DLD1 (cell line): ENCODE results near the gene PTPRN2.

ENCODE experiments used
- in situ Hi-C: cut with HindIII; loops from 2 replicates; pipeline ENCODE4 v1.10.0; 2017; ENCODE audit warnings: low sequenced_read_pairs

PTPRN2 gene

DNA sequence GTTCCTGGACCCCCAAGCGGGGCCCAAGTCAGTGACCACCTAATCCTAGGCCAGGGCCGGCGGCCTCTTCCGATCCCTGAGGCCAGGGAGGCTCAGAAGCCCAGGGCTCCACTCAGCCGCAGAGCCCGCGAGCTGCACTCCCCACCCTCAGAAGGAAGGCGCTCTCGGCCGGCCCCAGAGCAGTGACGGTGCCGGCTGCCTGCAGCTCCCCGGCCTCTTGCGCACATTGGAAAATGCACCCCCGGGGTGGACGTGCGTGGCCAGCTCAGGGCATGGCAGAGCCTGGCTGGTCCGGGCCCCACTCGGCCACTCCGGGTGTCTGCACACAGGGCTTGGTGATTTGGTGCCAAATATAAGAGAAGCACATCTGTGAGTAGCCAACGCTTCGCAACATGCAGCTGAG lies 269.1 kb downstream of the PTPRN2 start:
- in situ Hi-C loops: no loop called here

DNA sequence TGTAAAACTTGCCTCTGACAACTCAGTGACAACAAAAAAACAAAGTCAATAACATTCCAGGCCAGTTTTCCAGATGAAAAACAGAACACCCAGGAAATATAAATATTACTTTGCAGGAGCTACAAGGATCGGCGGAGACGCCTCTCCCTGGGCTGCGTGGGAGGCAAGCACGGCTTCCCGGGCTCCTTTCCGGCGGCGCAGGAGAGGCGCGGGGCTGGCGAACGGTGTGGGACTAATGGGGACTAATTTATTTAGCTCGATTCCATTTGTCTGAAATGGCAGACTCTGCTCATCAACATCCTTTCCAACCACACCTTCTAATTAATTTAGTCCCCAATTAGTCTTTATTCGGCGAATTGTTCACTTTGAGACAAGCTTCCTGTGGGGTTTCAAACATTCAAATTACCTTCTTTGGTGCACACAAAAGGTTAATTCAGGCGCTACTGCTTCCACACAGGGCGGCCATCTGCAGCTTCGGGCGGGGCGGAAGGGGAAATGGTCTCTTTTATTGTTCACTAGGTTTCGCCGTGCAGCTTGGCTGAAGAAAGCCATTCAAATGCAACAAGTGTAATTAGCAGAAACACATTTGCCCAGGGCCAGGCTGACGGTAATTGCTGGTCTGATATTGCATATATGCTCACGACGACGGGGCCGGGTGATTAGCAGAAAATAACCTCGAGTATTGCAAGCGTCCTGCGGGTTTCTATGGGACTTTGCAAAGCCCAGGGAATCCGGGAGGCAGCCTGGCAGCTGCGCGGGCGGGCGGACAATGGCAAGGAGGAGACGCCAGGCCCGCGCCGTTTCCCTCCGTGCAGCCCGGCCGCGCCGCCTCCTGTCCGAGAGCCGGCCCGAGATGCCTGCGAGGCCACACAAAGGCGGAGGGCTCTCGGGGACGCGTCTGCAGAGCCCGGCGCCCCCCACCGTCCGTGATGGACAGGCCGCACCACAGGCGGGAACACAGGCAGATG lies 270.1 kb downstream of the PTPRN2 start:
- in situ Hi-C loops: no loop called here

DNA sequence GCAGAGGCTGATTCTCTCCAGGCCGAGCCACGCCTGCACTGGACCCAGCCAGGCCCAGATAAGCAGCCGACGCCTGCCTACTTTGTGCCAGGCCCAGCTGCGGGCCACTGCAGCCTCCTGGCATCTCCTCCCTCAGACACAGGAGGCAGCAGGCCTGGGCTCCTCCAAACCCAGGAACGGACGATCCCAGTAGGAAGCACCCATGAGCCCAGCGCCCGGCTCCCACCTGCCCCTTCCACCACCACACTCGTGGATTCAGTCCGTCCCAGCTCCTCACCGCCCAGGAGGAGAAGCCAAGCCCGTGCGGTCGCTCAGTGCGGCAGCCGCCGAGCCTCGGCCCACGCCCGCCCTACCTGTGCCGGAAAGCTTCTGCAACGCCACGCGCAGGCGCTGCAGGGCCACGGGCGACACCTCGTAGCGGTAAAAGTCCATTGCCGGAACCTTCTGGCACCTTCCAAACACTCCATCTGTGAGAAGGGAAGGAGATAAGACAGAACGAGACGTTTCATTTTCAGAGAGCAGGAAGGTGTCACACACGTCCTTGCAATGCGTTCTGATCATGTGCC lies 271.1 kb downstream of the PTPRN2 start:
- in situ Hi-C loops: no loop called here

DNA sequence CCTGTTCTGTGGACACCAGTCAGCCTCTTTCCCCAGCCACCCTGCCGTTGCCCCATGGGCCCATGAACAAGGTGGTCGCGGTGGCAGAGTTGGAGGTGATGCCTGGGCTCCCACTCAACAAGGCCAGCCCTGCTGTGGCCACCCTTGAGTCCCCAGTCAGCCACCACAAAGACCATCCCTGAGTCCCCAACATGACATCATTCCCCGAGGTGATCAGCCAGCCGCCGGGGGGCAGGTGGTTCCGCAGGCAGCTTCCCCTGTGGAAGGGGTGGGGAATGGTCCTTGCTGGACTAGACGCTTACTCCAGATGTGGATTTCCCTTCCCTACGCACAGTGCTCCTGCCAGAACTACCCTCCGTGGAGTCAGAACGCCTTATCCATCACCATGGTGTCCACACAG lies 271.7 kb downstream of the PTPRN2 start:
- in situ Hi-C loops: no loop called here

DNA sequence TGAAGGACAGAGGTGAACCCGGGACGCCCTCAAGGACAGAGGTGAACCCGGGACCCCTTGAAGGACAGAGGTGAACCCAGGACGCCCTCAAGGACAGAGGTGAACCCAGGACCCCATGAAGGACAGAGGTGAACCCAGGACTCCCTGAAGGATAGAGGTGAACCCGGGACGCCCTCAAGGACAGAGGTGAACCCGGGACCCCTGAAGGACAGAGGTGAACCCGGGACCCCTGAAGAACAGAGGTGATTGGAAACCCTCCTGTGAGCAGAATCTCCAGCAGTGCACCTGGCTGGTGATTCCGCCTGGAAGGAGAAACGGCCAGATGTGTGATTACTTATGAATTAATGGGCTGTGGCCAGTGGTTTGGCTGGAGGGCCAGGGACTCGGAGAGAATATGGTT lies 272.3 kb downstream of the PTPRN2 start:
- in situ Hi-C loops: no loop called here

DNA sequence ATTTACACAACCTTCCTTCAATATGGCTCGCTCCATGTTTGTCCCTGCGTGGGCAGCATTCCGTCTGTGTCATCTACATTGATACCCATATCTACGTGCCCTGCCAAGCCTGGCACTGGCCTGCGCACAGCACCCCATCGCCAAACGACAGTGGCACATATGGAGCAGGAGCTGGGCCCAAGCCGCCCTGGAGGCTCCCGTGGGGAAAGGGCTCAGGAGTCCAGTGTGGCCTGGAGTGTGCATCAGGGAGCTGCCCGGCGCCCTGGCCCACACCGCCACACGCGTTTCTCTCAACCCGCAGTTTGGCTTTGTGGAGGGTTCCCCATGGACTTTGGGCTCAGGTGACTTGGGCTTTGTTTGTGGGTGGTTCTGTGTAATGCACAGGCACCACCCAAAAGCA lies 273.2 kb downstream of the PTPRN2 start:
- in situ Hi-C loops: no loop called here

DNA sequence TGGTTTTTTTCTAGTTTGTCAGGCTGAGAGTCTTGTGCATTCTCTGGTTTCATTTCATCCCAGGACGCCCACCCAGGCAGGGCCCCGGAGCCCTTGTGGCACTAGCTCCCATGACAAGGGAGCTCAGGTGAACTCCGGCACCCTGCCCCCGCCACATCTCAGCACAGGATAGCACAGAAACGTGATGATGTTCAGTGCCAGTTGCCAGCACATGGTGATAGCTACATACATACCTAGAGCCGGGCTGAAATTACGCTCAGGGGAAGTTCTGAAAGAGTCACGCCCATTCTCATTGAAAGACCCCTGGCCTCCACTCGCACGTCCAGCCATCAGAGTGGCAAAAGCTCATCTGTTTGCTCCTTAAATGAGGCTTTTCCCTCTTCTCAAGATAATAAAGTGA lies 273.7 kb downstream of the PTPRN2 start:
- in situ Hi-C loops: no loop called here

DNA sequence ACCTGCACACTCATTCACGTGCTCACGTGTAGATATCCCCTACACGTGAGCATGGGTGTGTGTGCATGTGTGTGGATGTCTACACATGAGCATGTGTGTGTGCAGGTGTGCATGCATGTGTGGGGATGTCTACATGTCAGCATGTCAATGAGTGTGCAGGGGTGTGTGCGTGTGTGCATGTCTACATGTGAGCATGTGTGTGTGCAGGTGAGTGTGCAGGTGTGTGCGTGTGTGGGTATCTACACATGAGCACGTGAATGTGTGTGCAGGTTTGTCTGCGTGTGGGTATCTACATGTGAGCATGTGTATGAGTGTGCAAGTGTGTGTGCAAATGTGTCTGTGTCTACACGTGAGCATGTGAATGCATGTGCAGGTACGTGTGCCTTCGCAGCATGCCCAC lies 274.8 kb downstream of the PTPRN2 start:
- in situ Hi-C loops: no loop called here

DNA sequence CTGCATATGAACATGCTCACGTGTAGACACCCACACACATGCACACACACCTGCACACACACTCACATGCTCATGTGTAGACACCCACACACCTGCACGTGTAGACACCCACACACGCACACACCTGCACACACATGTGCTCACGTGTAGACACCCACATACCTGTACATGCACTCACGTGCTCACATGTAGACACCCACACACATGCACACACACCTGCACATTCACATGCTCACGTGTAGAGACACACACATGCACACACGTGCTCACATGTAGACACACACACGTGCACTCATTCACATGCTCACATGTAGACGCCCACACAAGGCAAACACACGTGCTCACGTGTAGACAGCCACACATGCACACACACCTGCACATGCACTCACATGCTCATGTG lies 275.8 kb downstream of the PTPRN2 start:
- in situ Hi-C loops: no loop called here

DNA sequence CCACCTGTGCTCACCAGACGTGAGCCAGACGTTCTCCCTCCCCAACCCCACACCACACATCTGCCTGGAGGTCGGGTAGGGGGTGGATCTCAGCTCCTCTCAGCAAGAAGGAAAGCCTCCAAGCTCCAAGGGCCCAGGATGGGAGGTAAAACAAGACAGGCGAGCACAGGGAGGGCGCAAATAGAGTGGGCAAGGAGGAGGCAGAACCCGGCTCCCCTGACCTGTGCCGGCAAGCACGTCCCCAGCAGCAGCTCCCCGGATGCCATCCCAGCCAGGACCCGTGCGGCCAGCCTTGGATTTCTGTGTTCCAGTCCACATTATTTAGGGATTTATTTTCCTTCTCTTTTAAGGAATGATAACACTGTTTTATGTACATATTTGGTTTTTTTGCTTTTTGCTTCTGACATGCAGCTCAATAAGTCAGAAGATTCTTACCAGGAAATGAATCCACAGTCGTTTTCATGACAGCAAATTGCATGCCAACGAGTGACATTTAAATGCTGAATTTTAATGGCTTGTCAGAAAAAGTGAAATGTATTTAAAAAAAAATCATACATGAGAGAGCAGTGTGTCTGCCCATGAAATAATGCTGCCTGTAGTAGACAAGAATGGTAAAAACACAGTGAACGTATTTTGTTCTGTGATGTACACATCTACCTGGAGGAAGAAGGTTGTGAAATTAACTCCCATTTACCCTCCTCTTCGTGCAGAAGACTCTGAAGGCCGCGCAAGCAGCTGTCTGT lies 276.5 kb downstream of the PTPRN2 start:
- in situ Hi-C loops: no loop called here

DNA sequence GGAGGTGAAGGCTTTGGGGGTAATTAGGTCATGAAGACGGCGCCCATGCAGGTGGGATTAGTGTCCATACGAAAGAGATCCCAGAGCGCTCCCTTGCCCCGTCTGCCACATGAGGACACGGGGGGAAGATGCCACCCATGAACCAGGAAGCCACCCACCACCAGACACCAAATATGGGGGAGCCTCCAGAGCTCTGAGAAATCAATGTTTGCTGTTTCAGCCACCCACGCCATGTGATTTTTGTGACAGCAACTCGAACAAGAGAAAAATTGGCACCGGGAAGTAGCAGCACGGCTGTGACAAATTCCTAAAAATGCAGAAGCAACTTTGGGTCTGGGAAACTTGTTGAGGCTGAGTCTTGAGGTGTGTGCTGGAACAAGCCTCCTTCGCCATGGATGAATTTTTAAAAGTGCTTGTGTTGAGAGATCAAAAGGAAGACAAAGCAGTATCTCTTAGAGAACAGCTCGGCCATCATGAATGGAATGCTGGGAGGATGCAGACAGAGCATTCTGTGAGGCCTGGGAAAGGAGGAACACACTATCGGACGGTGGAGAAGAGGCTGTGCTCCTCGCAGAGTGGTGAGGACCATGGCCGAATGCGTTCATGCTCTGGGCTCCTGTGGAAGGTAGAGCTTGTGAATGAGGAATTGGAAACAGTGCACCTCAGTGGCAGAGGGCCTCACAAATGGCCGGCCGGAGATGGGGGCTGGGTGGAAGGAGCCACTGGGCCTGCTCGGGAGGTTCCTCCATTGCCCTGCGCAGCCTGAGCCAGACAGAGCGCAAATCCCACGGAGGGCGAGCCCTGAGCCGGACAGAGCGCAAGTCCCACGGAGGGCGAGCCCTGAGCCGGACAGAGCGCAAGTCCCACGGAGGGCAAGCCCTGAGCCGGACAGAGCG lies 277.5 kb downstream of the PTPRN2 start:
- in situ Hi-C loops: no loop called here

DNA sequence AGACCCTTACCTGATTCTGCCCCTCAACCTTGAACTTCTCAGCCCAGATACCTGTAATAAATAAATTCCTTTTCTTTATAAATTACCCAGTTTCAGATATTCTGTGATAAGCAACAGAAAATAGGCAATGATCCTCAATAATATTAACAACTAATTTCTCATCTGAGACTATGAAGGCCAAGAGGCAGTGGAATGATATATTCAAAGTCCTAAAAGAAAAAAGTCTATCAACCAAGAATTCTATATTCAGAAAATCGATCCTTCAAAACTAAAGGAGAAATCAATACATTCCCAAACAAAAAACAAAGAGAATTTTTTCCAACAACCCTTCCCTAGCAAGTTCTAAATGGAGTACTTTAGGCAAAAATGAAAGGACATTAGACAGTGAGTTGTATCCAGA lies 279.6 kb downstream of the PTPRN2 start:
- in situ Hi-C loops: no loop called here

DNA sequence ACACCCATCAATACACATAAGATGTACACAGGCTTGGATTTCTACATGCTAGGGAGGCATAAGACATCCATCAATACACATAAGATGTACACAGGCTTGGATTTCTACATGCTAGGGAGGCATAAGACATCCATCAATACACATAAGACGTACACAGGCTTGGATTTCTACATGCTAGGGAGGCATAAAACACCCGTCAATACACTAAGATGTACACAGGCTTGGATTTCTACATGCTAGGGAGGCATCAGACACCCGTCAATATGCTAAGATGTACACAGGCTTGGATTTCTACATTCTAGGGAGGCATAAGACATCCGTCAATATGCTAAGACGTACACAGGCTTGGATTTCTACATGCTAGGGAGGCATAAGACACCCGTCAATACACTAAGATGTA lies 283.6 kb downstream of the PTPRN2 start:
- in situ Hi-C loops: loop anchor here (5.0 kb wide), 1 partner anchor 57 kb away; no protein-coding TSS in a partner anchor

DNA sequence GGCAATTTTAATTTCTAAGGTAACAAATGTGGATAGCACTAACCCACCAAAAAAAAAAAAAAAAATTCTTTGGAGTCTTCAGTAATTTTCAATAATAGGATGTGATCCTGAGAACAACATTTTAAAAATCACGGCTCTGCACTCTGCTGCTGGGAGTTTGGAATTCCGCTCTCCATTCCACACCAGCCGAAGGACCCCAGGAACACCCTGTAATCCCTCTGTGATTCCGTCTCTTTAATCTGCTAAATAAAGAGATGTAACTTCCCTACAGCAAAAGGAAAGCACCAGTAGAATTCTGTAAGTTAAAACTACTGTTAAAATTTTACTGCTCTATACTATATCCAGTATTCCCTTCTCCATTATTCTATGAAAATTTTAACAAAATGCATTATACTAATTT lies 284.5 kb downstream of the PTPRN2 start:
- in situ Hi-C loops: loop anchor here (5.0 kb wide), 1 partner anchor 56 kb away; no protein-coding TSS in a partner anchor

DNA sequence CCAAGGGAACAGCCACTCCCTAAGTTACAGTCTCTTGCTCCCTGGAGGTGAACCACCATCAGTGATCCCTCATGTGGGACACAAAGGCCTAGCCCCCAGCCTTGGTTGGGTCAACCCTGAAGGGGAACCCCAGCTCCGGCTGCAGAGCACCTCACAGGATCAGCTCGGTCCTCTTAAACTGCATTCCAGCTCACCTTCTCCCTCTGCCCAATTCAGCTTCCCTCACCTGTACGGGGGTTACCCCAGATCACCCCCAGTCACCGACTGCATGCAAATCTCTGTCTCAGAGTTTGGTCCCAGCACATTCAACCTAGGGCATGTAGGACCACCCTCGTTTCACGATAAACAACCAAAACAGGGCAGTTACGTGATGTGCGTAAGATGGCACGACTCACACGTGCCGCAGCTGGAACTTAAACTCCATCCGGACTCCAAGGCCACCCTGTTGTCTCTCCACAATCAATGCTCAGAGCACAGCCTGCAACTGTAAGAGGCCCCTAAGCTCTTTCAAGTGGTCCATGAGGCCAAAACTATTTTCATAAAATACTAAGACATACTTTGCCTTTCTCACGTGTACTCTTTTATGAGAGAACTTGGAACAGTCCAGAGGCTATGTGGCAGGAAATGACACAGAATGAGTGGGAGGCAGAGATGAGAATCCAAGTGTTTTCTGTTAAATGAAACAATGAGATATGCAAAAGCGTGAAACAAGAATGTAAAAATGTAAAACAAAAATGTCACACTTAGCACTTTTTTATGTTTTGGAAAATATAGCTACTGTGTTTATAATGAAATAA lies 285.2 kb downstream of the PTPRN2 start:
- in situ Hi-C loops: loop anchor here (5.0 kb wide), 1 partner anchor 55 kb away; no protein-coding TSS in a partner anchor

DNA sequence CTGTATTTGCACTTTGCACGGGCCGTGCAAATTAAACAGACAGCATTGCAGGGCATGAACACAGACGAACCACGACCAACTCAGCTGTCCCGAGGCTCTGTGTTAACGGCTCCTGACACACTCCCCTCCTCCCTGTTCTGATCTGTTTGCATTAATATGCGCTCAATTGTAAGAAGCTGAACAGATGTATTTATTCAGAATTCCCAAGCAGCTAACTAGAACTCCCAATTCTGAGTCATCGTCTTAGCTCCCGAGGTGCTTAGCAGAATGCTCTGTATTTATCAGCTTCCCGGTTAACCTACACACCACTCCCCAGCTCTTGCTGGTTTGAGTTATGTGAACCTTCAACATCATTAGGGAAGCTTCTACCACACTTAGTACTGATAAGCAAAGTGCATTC lies 286.4 kb downstream of the PTPRN2 start:
- in situ Hi-C loops: loop anchor here (5.0 kb wide), 1 partner anchor 54 kb away; no protein-coding TSS in a partner anchor

DNA sequence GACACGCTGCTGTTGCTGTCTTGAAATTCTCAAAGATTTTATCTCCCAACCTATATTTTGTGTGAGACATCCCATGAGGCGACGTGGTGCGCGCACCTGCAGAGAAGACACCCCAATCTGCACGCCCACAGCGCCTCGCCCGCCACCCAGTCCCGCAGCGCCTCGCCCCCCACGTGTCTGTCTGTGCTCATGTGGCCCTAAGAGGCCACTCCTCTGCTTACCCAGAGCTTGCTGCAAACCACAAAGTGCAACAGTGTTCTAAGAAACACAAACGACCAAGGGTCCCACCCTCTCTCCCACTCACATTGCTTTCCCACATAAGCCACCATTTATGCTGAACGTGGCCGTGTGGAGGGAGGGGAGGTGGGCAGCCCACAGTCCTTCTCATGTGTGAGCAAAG lies 287.2 kb downstream of the PTPRN2 start:
- in situ Hi-C loops: loop anchor here (5.0 kb wide), 1 partner anchor 53 kb away; no protein-coding TSS in a partner anchor

DNA sequence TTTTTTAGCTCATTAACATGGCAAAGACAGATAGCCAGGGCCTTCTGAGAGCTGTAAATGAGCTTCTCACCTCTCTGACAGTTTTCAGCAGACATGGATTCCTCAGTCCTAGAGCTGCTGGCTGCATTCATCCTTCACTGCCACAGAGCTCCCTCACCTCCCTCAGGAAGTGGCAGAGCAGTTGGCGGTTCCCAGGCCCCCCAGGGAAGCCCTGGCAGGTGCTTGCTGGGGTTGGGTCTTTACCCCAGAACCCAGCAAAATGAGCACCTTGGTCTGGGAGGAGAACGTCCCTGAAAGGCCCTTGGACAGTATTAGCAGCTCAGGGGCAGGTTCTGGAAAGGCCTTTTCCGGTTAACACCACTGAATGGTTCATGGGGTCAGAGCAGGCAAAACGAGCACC lies 288.0 kb downstream of the PTPRN2 start:
- in situ Hi-C loops: loop anchor here (5.0 kb wide), 1 partner anchor 52 kb away; no protein-coding TSS in a partner anchor

DNA sequence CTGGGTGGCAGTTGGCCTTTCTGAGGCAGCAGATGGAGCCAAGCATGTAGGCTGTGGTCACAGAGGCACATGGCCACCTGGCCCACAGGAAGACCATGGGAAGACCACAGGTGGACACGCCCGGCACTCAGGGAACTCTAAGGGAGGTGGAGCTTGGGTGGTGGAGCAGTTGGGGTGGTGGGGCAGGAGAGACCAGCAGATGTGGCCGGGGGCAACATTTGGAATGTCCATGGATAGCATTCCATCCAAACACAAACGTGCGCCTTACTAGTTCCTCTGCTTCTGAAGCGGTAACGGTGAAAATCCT lies 290.9 kb downstream of the PTPRN2 start:
- in situ Hi-C loops: no loop called here
